ENCODE data around the gene POLR1H. TPM values are rescaled to one million over a fixed set of nuclear protein-coding genes. Genes with fewer than 3 reads are reported as not detected.

POLR1H gene
- total RNA-seq, 4 donors from 2014 or later = 12.3 to 36.2 (median 21.6) TPM; not detected in 1

- in situ Hi-C loops (cut with MboI; ENCODE audit: low pct_ligation_motif_present in 1 of 4, low pct_unique_long_range_greater_than_20kb in 1 of 4, low sequenced_read_pairs in 3 of 4) (no loop called here), intact Hi-C loops (cut with DNase I; ENCODE audit: low total_unique reads) (no loop called here)
- H3K9me3 ChIP-seq = no peaks in the 10 kb centered on the region
- peak; percentile 99 for DNase-seq
- H3K4me3 ChIP-seq = peak within 1 kb of the TSS; percentile 54 to 62 (median 59)
- TF ChIP-seq POLR2AphosphoS5 (IDR thresholded peaks at IDR 0.05) (peak; percentile 92 to 97 (median 95)), EP300 (IDR thresholded peaks at IDR 0.05; ENCODE audit: low read depth) (no peak), POLR2A (IDR thresholded peaks at IDR 0.05) (peak; percentile 97), CTCF (IDR thresholded peaks at IDR 0.05) (no peak)
- H3K36me3 ChIP-seq = peaks cover 0 to 11% (median 5%) of the 10 kb centered on the region in 4 donors
- peaks cover 13 to 55% (median 28%) of the 10 kb centered on the region in 4 donors for H3K4me1 ChIP-seq
- WGBS, 2 donors (ENCODE audit: low coverage in 1 of 2) = 1 to 2% methylated on average over 15 to 46 of the region's 46 CpGs
- peaks cover 16% of the 10 kb centered on the region for H3K27me3 ChIP-seq
- H3K27ac ChIP-seq = peak within 1 kb of the TSS; percentile 87 to 91 (median 90)
These were observed 5.8 kb downstream of the POLR1H start, which contains the start of gene PPP1R11 for GRCh38 chr6:30066577-30067459. Gene PPP1R11, plus strand, starts transcription at chr6:30067198. Its CDS starts 213 bp downstream, at chr6:30067411.

DNA sequence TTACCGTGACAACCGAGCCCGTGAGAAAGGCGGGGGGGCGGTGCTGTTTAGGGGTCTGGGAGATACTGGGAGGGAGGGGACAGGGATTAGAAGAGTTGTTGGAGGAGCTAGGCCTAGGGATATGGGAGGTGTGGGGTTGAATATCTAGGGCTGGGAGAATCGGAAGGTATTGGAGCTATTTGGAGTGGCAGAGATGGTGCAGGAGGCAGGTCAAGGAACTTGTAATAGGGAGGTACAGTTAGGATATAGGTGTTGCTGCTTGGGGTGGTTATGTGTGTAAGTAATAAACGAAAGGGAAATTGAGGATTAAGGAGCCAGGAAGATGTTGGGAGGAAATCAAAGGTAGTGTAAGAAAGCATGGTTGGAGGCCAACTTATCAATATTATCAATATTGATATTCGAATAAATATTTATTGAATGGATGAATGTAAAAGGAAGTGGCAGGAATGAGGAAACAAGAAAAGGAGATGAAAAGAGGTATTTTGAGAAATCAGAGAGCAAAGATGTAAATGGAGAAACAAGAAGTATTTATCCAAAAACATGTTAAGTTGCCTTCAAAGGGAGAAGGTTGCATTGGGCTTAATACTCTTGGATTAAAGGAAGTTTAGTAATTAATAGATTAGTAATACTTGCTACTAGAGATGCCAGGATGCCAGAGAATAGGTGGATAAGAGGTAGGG, 6.5 kb downstream of the POLR1H start:
- Histone ChIP-seq H3K27me3 (peaks cover 24% of the 10 kb centered on the region), H3K4me1 (peaks cover 13 to 47% (median 24%) of the 10 kb centered on the region in 4 donors), H3K27ac (peak overlapping the region; percentile 87 to 91 (median 90)), H3K4me3 (peak overlapping the region; percentile 54 to 62 (median 59)), H3K36me3 (peaks cover 0 to 11% (median 5%) of the 10 kb centered on the region in 4 donors), H3K9me3 (no peaks in the 10 kb centered on the region)
- intact Hi-C loops (cut with DNase I; ENCODE audit: low total_unique reads) (no loop called here), in situ Hi-C loops (cut with MboI; ENCODE audit: low pct_ligation_motif_present in 1 of 4, low pct_unique_long_range_greater_than_20kb in 1 of 4, low sequenced_read_pairs in 3 of 4) (no loop called here)
- no peak for DNase-seq
- no peak for TF ChIP-seq EP300 (IDR thresholded peaks at IDR 0.05; ENCODE audit: low read depth)
- TF ChIP-seq POLR2AphosphoS5 (IDR thresholded peaks at IDR 0.05) = no peak
- no peak for TF ChIP-seq POLR2A (IDR thresholded peaks at IDR 0.05)
- no peak for TF ChIP-seq CTCF (IDR thresholded peaks at IDR 0.05)
- WGBS, 2 donors (ENCODE audit: low coverage in 1 of 2) = 11 to 12% methylated on average over 7 to 8 of the region's 8 CpGs

- 64 to 92% methylated on average over 5 to 66 of the region's 68 CpGs for WGBS, 2 donors (ENCODE audit: low coverage in 1 of 2)
- peaks cover 60% of the 10 kb centered on the region for H3K27me3 ChIP-seq
- DNase-seq = no peak
- intact Hi-C loops (cut with DNase I; ENCODE audit: low total_unique reads) = no loop called here
- no peaks in the 10 kb centered on the region for H3K9me3 ChIP-seq
- H3K4me1 ChIP-seq = peaks cover 19 to 49% (median 36%) of the 10 kb centered on the region in 4 donors
- peaks cover 0 to 11% (median 0%) of the 10 kb centered on the region in 4 donors for H3K36me3 ChIP-seq
- no peak for TF ChIP-seq CTCF (IDR thresholded peaks at IDR 0.05)
- no peak for TF ChIP-seq POLR2A (IDR thresholded peaks at IDR 0.05)
- no peak for TF ChIP-seq EP300 (IDR thresholded peaks at IDR 0.05; ENCODE audit: low read depth)
- no peak for TF ChIP-seq POLR2AphosphoS5 (IDR thresholded peaks at IDR 0.05)
- H3K4me3 ChIP-seq = peak overlapping the region in 1 of 4 donors; percentile 9
- H3K27ac ChIP-seq = no peak overlapping the region
- in situ Hi-C loops (cut with MboI; ENCODE audit: low pct_ligation_motif_present in 1 of 4, low pct_unique_long_range_greater_than_20kb in 1 of 4, low sequenced_read_pairs in 3 of 4) = no loop called here
These were observed 10.2 kb downstream of the POLR1H start for GRCh38 chr6:30071081-30071818.

Data from transverse colon (tissue), 4 donors.